ENCODE measurements around the gene HIRA. TPM values are rescaled to one million over a fixed set of nuclear protein-coding genes. Genes with fewer than 3 reads are reported as not detected.

The HIRA gene
- total RNA-seq, 1 experiment from 2014 or later: 23.8 TPM

DNA sequence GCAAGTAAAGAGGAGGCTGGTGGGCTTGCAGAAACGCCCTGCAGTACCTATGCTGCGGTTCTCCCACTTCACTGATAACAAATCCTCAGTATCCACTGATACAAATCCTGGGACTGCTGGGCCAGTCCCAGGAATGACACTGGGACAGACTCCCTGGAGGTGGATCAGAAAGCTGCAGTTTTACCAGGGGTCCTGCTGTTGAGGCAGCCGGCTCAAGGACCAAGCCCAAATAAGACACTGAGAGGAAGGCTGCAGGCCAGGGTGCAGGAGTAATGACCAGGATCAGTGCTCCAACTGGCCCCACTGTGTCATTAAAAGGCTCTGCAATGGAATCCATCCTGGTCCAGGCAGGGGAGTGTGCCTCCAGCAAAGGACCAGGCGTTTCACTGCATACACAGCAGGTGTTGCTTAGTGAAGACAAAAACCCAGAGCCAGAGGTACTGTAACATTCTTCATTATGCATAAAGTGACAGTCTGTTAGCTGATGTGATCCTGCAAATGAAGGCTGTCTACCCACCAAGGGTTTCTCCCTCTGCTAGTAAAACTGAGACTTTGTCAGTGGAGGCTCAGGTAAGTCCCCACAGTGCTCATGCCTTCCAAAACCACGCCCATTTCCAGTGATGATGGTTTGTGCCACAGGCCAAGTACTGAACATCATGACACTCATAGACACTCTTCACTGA is 17.3 kb upstream of the HIRA start:
- H3K27ac ChIP-seq (ENCODE audit: low read length): no peak overlapping the region; the same call in 1 of the 2 replicates
- H3K27me3 ChIP-seq (ENCODE audit: control insufficient read depth, insufficient read depth, low read length): no peaks in the 10 kb centered on the region
- intact Hi-C loops (cut with micrococcal nuclease; ENCODE audit: unreplicated experiment) (no loop called here), in situ Hi-C loops (cut with HindIII; ENCODE audit: low pct_unique_long_range_greater_than_20kb, low sequenced_read_pairs) (no loop called here)
- no peaks in the 10 kb centered on the region for H3K9me3 ChIP-seq (ENCODE audit: control insufficient read depth, insufficient read depth, low read depth, low read length)
- ChIA-PET CTCF (no interaction called here), POLR2A (no interaction called here)
- no peaks in the 10 kb centered on the region; the same call in 1 of the 2 replicates for H3K36me3 ChIP-seq (ENCODE audit: control insufficient read depth, insufficient read depth, low read length)
- peaks cover 16% of the 10 kb centered on the region; the same call in 1 of the 2 replicates for H3K4me1 ChIP-seq (ENCODE audit: control insufficient read depth, insufficient read depth, low read length)
- no peak overlapping the region; a peak in 1 of 4 replicates for H3K4me3 ChIP-seq (ENCODE audit: low read depth in 2 of 2, low read length in 2 of 2)
- ATAC-seq (no peak), DNase-seq (ENCODE audit: low read depth, low spot score) (no peak)
- no peak for TF ChIP-seq SIN3A (IDR thresholded peaks at IDR 0.05; ENCODE audit: borderline replicate concordance, insufficient read depth, low read depth, low read length)
- TF ChIP-seq, protein P1, sequence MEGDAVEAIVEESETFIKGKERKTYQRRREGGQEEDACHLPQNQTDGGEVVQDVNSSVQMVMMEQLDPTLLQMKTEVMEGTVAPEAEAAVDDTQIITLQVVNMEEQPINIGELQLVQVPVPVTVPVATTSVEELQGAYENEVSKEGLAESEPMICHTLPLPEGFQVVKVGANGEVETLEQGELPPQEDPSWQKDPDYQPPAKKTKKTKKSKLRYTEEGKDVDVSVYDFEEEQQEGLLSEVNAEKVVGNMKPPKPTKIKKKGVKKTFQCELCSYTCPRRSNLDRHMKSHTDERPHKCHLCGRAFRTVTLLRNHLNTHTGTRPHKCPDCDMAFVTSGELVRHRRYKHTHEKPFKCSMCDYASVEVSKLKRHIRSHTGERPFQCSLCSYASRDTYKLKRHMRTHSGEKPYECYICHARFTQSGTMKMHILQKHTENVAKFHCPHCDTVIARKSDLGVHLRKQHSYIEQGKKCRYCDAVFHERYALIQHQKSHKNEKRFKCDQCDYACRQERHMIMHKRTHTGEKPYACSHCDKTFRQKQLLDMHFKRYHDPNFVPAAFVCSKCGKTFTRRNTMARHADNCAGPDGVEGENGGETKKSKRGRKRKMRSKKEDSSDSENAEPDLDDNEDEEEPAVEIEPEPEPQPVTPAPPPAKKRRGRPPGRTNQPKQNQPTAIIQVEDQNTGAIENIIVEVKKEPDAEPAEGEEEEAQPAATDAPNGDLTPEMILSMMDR (IDR thresholded peaks at IDR 0.05): no peak
- no peak for TF ChIP-seq POLR2AphosphoS5 (IDR thresholded peaks at IDR 0.05; ENCODE audit: low read depth, low read length)
- TF ChIP-seq, protein P2, sequence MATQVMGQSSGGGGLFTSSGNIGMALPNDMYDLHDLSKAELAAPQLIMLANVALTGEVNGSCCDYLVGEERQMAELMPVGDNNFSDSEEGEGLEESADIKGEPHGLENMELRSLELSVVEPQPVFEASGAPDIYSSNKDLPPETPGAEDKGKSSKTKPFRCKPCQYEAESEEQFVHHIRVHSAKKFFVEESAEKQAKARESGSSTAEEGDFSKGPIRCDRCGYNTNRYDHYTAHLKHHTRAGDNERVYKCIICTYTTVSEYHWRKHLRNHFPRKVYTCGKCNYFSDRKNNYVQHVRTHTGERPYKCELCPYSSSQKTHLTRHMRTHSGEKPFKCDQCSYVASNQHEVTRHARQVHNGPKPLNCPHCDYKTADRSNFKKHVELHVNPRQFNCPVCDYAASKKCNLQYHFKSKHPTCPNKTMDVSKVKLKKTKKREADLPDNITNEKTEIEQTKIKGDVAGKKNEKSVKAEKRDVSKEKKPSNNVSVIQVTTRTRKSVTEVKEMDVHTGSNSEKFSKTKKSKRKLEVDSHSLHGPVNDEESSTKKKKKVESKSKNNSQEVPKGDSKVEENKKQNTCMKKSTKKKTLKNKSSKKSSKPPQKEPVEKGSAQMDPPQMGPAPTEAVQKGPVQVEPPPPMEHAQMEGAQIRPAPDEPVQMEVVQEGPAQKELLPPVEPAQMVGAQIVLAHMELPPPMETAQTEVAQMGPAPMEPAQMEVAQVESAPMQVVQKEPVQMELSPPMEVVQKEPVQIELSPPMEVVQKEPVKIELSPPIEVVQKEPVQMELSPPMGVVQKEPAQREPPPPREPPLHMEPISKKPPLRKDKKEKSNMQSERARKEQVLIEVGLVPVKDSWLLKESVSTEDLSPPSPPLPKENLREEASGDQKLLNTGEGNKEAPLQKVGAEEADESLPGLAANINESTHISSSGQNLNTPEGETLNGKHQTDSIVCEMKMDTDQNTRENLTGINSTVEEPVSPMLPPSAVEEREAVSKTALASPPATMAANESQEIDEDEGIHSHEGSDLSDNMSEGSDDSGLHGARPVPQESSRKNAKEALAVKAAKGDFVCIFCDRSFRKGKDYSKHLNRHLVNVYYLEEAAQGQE (IDR thresholded peaks at IDR 0.05; ENCODE audit: insufficient read depth in 1 of 2, low read depth in 2 of 2, low read length in 1 of 2): no peak
- no peak for TF ChIP-seq TCF7L2 (IDR thresholded peaks at IDR 0.05; ENCODE audit: low read depth, low read length)
- BruUV-seq (replicated peaks): no TSS peak

DNA sequence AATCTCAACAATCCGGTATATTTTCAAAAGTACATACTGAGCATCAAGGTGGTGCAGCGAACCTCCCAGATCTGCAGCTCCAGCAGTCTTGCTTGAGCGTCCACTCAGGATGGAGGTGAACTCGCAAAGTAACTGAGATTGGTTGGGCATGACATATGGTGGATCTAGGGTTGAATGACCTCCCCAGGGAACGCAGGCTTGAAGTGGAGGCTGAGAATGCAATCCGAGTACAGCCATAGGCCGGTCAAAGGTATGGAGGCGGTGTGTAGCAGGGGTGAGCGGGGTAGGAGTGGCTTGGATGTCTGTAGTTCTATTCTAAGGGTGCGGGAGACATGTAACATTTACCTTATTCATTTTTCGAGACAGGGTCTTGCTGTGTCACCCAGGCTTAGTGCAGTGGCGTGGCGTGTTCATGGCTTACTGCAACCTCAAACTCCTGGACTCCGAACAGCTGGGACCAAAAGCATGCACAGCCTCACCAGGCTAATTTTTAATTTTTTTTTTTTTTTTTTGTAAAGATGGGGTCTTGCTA is 16.6 kb upstream of the HIRA start:
- no TSS peak for BruUV-seq (replicated peaks)
- peak overlapping the region; percentile 84 for H3K27ac ChIP-seq (ENCODE audit: low read length)
- DNase-seq (ENCODE audit: low read depth, low spot score) (no peak), ATAC-seq (peak; percentile 61)
- CTCF ChIA-PET: no interaction called here
- no peaks in the 10 kb centered on the region for H3K27me3 ChIP-seq (ENCODE audit: control insufficient read depth, insufficient read depth, low read length)
- in situ Hi-C loops (cut with HindIII; ENCODE audit: low pct_unique_long_range_greater_than_20kb, low sequenced_read_pairs): no loop called here
- H3K4me1 ChIP-seq (ENCODE audit: control insufficient read depth, insufficient read depth, low read length): peaks cover 16% of the 10 kb centered on the region; the same call in 1 of the 2 replicates
- no peaks in the 10 kb centered on the region for H3K9me3 ChIP-seq (ENCODE audit: control insufficient read depth, insufficient read depth, low read depth, low read length)
- no peaks in the 10 kb centered on the region; the same call in none of the 2 replicates for H3K36me3 ChIP-seq (ENCODE audit: control insufficient read depth, insufficient read depth, low read length)
- intact Hi-C loops (cut with micrococcal nuclease; ENCODE audit: unreplicated experiment): no loop called here
- TF ChIP-seq, protein P1 (IDR thresholded peaks at IDR 0.05): no peak
- no peak for TF ChIP-seq TCF7L2 (IDR thresholded peaks at IDR 0.05; ENCODE audit: low read depth, low read length)
- TF ChIP-seq, protein P2 (IDR thresholded peaks at IDR 0.05; ENCODE audit: insufficient read depth in 1 of 2, low read depth in 2 of 2, low read length in 1 of 2): no peak
- no peak for TF ChIP-seq SIN3A (IDR thresholded peaks at IDR 0.05; ENCODE audit: borderline replicate concordance, insufficient read depth, low read depth, low read length)
- TF ChIP-seq POLR2AphosphoS5 (IDR thresholded peaks at IDR 0.05; ENCODE audit: low read depth, low read length): no peak
- POLR2A ChIA-PET: interaction anchor here (0.6 kb wide), 1 partner anchor 36 kb away, joined by 3 read pairs; no protein-coding TSS in a partner anchor
- H3K4me3 ChIP-seq (ENCODE audit: low read depth in 2 of 2, low read length in 2 of 2): peak overlapping the region; percentile 74 to 81
